OCI-LY3 (cell line): Measurements from ENCODE around the gene PRMT9.
A peak's percentile ranks its signal among the peaks of the same experiment; 100 is the strongest.

Source experiments
- H2AFZ ChIP-seq: fragments of 200-600, 300-600 bp; shearing (Covaris generic); 2 replicates; pipeline ENCODE4 v1.6.0; 2014; ENCODE audit warnings: antibody characterized with exemption, low read depth, low read length
- H3K27ac ChIP-seq: fragments of 200-600, 300-600 bp; sonication (generic); 2 replicates; pipeline ENCODE4 v1.5.1; 2014; ENCODE audit warnings: mild to moderate bottlenecking, low read length, moderate library complexity, mixed read lengths
- H3K27me3 ChIP-seq: fragments of 200-600, 300-600 bp; sonication (generic); 2 replicates; pipeline ENCODE4 v1.6.1; 2014; ENCODE audit warnings: low read depth, low read length, mixed read lengths
- H3K36me3 ChIP-seq: fragments of 200-600, 300-600 bp; sonication (generic); replicated peaks from 2 replicates; pipeline ENCODE3; 2014; ENCODE audit warnings: low read depth, low read length, mixed read lengths
- H3K4me1 ChIP-seq: fragments of 300-600, 200-600 bp; sonication (generic); 2 replicates; pipeline ENCODE4 v1.6.1; 2014; ENCODE audit warnings: low read length, mixed read lengths
- H3K4me2 ChIP-seq: fragments of 200-600, 300-600 bp; sonication (generic); 2 replicates; pipeline ENCODE4 v1.6.1; 2014; ENCODE audit warnings: low read length, mixed read lengths
- H3K4me3 ChIP-seq: fragments of 300-600, 200-600 bp; sonication (generic); 2 replicates; pipeline ENCODE4 v1.5.1; 2014; ENCODE audit warnings: antibody characterized with exemption, mild to moderate bottlenecking, low read length, moderate library complexity
- H3K79me2 ChIP-seq: fragments of 300-600, 200-600 bp; shearing (Covaris generic); 2 replicates; pipeline ENCODE4 v1.6.1; 2014; ENCODE audit warnings: mild to moderate bottlenecking, low read length, mixed read lengths
- H3K9ac ChIP-seq: fragments of 300-600, 200-600 bp; shearing (Covaris generic); 2 replicates; pipeline ENCODE4 v1.6.0; 2014; ENCODE audit warnings: mild to moderate bottlenecking, low read length, moderate library complexity
- H3K9me3 ChIP-seq: fragments of 200-600, 300-600 bp; shearing (Covaris generic); 2 replicates; pipeline ENCODE4 v1.6.1; 2014; ENCODE audit warnings: low read length, mixed read lengths; ENCODE audit not compliant: insufficient read depth
- H4K20me1 ChIP-seq: fragments of 200-600, 300-600 bp; sonication (generic); 2 replicates; pipeline ENCODE4 v1.6.1; 2016; ENCODE audit warnings: low read length, mixed read lengths; ENCODE audit not compliant: insufficient read depth
- CTCF ChIP-seq: fragments of 200-600, 300-600 bp; sonication (generic); IDR thresholded peaks from 2 replicates; pipeline ENCODE4 v1.5.1; 2014; ENCODE audit warnings: antibody characterized with exemption, low read length, low read depth
- EZH2phosphoT487 ChIP-seq: fragments of 200-600 bp; shearing (Covaris generic); IDR thresholded peaks from 2 replicates; pipeline ENCODE4 v1.6.1; 2018; ENCODE audit warnings: antibody characterized with exemption, mixed run types, low read depth

Gene PRMT9

DNA sequence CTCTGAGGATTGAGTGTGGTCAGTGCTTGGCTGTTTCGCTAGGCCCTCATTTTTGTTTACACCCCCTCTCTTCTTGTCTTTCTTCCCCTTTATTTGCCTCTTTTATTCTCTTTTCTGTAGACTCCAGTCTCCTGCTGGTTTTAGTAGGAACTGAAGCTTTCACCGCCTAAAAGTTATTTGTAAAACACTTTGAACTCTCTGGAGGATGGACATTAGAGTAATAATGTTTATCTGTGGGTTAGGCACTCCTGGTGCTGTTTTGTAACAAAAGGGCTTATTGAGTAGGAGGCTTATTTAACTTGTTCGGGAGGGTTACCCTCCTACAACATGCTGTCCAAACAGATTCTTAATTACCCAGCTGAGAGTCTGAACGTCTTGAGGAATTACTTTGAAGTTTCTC is 46.4 kb upstream of the PRMT9 start:
- Histone ChIP-seq H3K9ac (no peak overlapping the region), H2AFZ (no peak overlapping the region), H3K27ac (no peak overlapping the region), H3K4me2 (peak overlapping the region; percentile 90), H3K36me3 (no peaks in the 10 kb centered on the region), H3K79me2 (peaks cover 16% of the 10 kb centered on the region), H3K4me1 (peaks cover 37% of the 10 kb centered on the region), H3K9me3 (no peaks in the 10 kb centered on the region), H3K4me3 (peak overlapping the region; percentile 76; the same call in 1 of the 2 replicates), H3K27me3 (peaks cover 30% of the 10 kb centered on the region), H4K20me1 (peaks cover 9% of the 10 kb centered on the region; the same call in 1 of the 2 replicates)
- TF ChIP-seq CTCF (no peak), EZH2phosphoT487 (no peak)

DNA sequence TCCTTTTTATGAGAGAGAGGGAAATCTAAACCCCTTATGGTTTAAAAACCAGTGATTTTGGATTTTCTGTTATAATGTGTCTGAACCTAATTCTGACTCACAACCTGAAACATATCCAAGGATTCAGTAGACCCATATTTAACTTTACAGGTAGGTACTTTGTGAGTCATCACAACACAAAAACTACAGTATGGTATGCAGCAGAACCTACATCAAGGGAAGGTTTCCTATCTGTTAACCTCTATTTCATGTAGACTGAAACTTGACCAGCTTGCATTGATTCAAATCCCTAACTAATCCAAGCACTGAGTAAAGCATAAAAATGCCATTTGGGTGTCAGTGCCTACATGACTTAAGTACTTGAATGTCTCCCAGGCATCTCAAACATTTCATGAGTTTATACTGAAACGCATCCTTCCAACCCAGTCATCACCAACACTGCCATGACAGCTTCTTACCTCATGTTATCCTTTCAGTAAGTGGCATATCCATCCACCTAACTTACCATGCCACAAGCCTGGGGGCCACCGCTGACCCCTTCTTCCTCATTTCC is 43.6 kb upstream of the PRMT9 start:
- Histone ChIP-seq H3K4me2 (no peak overlapping the region), H3K27ac (no peak overlapping the region), H3K27me3 (peaks cover 27% of the 10 kb centered on the region), H3K4me3 (no peak overlapping the region), H3K9ac (no peak overlapping the region), H3K4me1 (peaks cover 12% of the 10 kb centered on the region), H2AFZ (no peak overlapping the region), H3K36me3 (no peaks in the 10 kb centered on the region), H3K79me2 (no peaks in the 10 kb centered on the region; the same call in 1 of the 2 replicates), H4K20me1 (no peaks in the 10 kb centered on the region), H3K9me3 (no peaks in the 10 kb centered on the region)
- TF ChIP-seq CTCF (no peak), EZH2phosphoT487 (no peak)

DNA sequence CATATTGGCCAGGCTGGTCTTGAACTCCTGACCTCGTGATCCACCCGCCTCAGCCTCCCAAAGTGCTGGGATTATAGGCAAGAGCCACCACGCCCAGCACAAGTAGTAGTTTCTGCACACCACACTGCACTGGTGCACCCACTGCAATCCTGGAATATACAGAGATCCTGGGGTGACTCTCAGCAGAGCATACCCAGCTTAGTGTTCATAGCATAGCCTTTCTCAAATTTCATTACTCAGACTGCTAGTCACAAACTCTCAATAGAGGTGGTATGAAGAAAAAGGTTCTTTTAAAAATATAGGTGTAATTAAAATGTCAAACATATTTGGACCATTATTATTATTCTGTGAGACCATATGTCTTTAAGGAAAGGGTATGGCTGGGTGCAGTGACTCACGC is 41.7 kb upstream of the PRMT9 start:
- no peaks in the 10 kb centered on the region for H4K20me1 ChIP-seq
- no peaks in the 10 kb centered on the region for H3K9me3 ChIP-seq
- no peak overlapping the region for H2AFZ ChIP-seq
- H3K27me3 ChIP-seq = peaks cover 27% of the 10 kb centered on the region
- no peaks in the 10 kb centered on the region for H3K36me3 ChIP-seq
- no peak overlapping the region for H3K27ac ChIP-seq
- peaks cover 6% of the 10 kb centered on the region for H3K4me1 ChIP-seq
- no peak for TF ChIP-seq CTCF
- no peak for TF ChIP-seq EZH2phosphoT487
- H3K4me2 ChIP-seq = no peak overlapping the region
- no peaks in the 10 kb centered on the region for H3K79me2 ChIP-seq
- no peak overlapping the region for H3K4me3 ChIP-seq
- no peak overlapping the region for H3K9ac ChIP-seq

DNA sequence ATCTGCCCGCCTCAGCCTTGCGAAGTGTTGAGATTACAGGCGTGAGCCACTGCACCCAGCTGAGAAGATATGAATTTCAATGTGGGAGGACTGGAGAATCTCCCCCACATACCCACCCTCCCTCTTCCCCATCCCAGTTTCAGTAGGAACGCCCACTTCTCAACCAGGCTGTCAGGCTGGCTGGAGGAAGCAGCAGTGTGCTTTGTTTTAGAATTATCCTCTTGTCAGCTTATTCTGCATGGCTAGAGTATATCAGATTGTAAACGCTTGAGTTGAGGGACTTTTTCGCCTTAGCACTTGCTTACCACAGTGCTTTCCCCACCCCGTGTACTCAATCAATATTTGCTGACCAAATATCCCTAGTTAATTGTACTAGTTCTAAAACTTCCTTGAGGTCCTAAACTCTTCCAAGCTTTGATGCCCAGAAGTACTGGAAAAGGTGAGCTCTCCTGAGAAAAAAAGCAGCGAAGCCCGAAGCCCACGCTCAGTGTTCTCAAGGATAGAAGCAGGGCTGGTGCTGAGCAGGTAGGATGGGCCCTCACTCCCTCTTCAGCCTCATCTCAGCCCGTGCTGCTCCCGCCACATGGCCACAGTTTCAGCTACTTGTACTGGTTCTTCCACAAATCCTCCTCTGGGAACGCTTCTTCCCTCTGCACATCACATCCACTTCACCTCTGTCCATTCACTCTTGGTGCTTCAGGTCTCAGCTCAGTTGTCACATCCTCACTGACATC is 40.7 kb upstream of the PRMT9 start:
- TF ChIP-seq CTCF = no peak
- no peak for TF ChIP-seq EZH2phosphoT487

More for the DNA sequence above, 40.7 kb upstream of the PRMT9 start:
- H3K27ac ChIP-seq = no peak overlapping the region
- H4K20me1 ChIP-seq = no peaks in the 10 kb centered on the region
- H3K4me1 ChIP-seq = no peaks in the 10 kb centered on the region
- no peak overlapping the region for H3K9ac ChIP-seq
- H3K4me3 ChIP-seq = no peak overlapping the region
- no peaks in the 10 kb centered on the region for H3K36me3 ChIP-seq
- no peaks in the 10 kb centered on the region for H3K9me3 ChIP-seq
- no peaks in the 10 kb centered on the region for H3K79me2 ChIP-seq
- peaks cover 20% of the 10 kb centered on the region for H3K27me3 ChIP-seq
- H2AFZ ChIP-seq = no peak overlapping the region
- H3K4me2 ChIP-seq = no peak overlapping the region
